Femur (tissue), 1 donor: Measurements from ENCODE around the gene GPRIN2.
A peak's percentile ranks its signal among the peaks of the same experiment; 100 is the strongest.

Experiments used
- DNase-seq: peaks from one replicate; pipeline ENCODE4 v3.0.0-alpha.2; 2017

The GPRIN2 gene

GRCh38 chr10:46547541-46548497 lies 8.6 kb downstream of the GPRIN2 start:
- peak; percentile 16 for DNase-seq

DNA sequence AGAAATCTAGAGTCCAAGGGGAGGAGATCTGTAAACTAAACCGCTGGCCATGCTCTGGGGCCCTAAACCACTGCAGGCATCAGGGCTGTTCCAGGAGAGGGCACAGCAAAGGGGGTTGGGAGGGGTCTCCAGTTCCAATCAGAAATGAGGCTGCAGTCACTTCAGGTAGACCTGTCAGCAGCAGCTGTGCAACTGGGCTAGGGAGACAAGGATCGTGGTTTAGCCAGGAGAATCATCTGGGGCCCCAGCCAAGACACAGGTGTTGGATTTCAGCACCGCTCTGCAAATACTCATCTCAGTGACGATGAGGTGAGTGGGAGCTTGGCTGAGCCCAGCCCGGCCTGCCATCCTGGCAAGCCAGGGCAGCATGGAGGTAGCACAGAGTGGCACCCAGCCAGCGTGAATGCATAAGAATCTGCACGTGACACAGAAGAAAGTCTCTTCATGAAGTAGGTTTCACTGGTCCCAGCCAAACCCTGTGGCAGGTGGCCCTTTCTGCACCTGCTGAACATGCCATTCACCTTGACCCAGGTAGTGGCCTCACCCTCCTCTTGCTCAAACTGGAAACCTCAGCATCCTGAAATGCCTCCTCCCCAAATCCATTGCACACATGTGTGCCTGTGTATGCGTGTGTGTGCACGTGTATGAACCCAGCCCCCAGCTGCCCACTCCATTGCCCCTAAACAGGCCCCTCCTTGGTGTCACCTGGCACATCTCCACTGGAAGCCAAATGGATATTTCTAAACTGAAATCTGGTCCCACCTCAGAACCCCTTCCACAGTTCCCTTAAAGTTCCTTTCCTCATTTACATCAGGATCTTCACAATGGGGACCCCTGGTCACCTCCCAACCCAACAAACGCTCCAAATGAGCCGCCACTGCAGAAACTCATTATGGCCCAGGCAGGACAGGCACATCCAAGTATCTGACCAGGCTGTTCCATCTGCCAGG lies 9.6 kb downstream of the GPRIN2 start:
- peak; percentile 18 for DNase-seq

- DNase-seq, result no peak
Observed at GRCh38 chr10:46545861-46546590, 10.4 kb downstream of the GPRIN2 start.

GRCh38 chr10:46544989-46545791 lies 11.3 kb downstream of the GPRIN2 start:
- DNase-seq, result no peak

GRCh38 chr10:46543466-46544377 lies 12.7 kb downstream of the GPRIN2 start:
- no peak for DNase-seq

- no peak for DNase-seq
Observed at GRCh38 chr10:46542567-46543465, 13.6 kb downstream of the GPRIN2 start.

- DNase-seq, result no peak
Observed at GRCh38 chr10:46541735-46542566, 14.5 kb downstream of the GPRIN2 start.

DNA sequence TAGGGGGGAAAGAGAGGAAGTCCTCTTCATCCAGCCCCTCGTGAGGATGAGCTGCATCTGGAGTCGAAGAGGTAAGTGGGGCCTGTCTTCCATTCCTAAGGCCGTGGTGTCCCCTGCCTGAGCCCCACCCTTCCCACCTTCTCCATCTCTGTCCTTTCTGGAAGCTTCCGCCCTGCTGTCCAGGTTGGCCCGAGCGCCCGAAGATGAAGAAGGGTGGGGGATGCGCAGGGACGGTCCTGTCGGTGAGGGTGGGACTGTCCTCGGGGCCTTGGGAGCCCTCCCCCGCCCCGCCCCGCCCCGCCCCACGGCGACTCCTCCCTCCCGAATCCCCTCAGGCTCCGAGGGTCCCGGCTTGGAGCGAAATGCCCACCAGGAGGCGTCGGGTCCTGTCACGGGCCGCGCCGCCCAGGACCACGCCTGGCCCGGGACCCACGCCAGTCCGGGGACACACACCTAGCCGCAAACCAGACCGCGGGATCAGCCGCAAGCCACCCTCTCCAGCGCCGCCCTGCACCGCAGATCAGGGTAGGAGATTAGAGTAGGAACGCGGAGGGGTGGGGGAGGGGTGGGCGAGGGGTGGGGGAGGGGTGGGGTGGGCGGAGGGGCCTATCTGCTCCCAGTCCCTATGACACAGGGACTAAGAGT lies 15.3 kb downstream of the GPRIN2 start:
- DNase-seq, result no peak

- no peak for DNase-seq
Observed at GRCh38 chr10:46540412-46541016, 15.9 kb downstream of the GPRIN2 start.

- DNase-seq, result no peak
Observed at GRCh38 chr10:46539596-46540411, 16.7 kb downstream of the GPRIN2 start.

- no peak for DNase-seq
Observed at GRCh38 chr10:46538717-46539426, 17.6 kb downstream of the GPRIN2 start.

DNA sequence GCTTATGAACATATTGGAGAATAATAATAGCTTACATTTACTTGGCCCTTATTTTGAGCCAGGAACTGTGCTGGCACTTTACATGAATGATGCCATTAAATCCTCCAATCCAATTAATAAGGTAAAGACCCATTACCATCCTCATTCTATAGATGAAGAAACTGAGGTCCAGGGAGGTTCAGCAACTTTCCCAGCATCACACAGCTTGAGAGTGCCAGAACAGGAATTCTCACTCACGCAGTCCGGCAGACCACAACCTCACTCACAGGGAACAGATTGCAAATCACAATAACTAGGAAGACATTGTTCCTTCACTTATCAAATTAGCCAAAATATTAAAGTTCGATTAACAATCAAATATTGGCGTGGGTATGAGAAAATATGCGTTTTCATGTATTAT lies 18.3 kb downstream of the GPRIN2 start:
- DNase-seq, result no peak

DNA sequence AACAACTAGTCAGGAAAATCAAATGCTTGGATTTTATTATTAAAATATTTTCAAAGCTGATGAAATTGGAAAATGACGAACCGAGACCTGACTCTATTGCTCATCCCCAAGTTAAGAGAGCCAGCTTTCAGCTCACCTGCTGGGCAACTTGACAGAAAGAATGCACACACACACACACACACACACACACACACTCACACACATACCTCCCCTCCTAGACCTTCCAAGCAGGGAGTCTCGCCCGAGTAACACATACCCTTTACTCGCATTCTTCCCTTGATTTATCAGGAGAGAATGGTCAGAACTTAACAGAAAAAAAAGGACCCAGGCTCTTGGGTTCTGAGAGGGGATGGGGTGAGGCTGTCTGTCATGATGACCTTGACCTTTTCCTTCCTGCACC lies 19.1 kb downstream of the GPRIN2 start:
- no peak for DNase-seq

DNA sequence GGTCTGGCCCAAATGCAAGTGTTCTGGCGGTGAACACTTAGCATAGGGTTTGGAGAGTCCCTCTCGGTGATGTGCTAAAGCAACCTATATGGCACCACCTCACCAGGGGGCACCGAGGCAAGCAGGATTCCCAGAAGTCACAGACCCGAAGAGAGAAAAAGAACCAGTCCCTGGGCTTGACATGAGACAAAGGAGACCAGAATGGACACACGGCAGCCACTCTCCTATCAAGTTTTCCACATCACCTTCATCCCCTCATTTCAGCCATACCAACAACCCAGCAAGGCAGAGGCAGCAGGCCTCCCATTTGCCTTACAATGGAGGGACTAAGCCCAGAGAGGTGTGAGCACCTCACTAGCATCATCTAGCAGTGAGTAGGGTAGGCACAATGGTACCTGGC lies 19.7 kb downstream of the GPRIN2 start:
- DNase-seq, result no peak

- DNase-seq, result no peak
Observed at GRCh38 chr10:46536171-46536570, 20.3 kb downstream of the GPRIN2 start.

- no peak for DNase-seq
Observed at GRCh38 chr10:46534828-46535524, 21.5 kb downstream of the GPRIN2 start.
